ENCODE measurements around the gene ZFP36.

ZFP36 gene

GRCh38 chr19:39420769-39421168, 14.1 kb downstream of the ZFP36 start:
- DNase-seq, result no peak

GRCh38 chr19:39422020-39422419, 15.4 kb downstream of the ZFP36 start:
- DNase-seq, result no peak

- no peak for DNase-seq
These were observed 16.8 kb downstream of the ZFP36 start for GRCh38 chr19:39423258-39424086.

GRCh38 chr19:39424934-39425333, 18.3 kb downstream of the ZFP36 start:
- DNase-seq, result no peak

- no peak for DNase-seq
These were observed 19.1 kb downstream of the ZFP36 start for GRCh38 chr19:39425744-39426143.

GRCh38 chr19:39426170-39426569, 19.5 kb downstream of the ZFP36 start:
- no peak for DNase-seq

GRCh38 chr19:39427707-39428106, 21.1 kb downstream of the ZFP36 start:
- DNase-seq, result no peak

- no peak for DNase-seq
These were observed 21.9 kb downstream of the ZFP36 start for GRCh38 chr19:39428283-39429112.

- peak; percentile 34 to 38 (median 35) for DNase-seq
These were observed 24.3 kb downstream of the ZFP36 start for GRCh38 chr19:39430675-39431593.

GRCh38 chr19:39432677-39433025, 26.0 kb downstream of the ZFP36 start:
- no peak for DNase-seq

GRCh38 chr19:39433480-39434079, 26.9 kb downstream of the ZFP36 start:
- DNase-seq, result no peak

- no peak for DNase-seq
These were observed 27.8 kb downstream of the ZFP36 start for GRCh38 chr19:39434123-39435076.

- peak; percentile 98 to 99 (median 98) for DNase-seq
These were observed 29.1 kb downstream of the ZFP36 start, which contains the start of gene RPS16 for GRCh38 chr19:39435499-39436349. Gene RPS16 (minus strand): TSS chr19:39435949. CDS start chr19:39435895, 54 bp downstream.

GRCh38 chr19:39436350-39436716, 29.7 kb downstream of the ZFP36 start:
- no peak for DNase-seq

- DNase-seq, result no peak
These were observed 31.8 kb downstream of the ZFP36 start for GRCh38 chr19:39438270-39438934.

GRCh38 chr19:39444598-39445195, 38.0 kb downstream of the ZFP36 start:
- DNase-seq, result no peak

GRCh38 chr19:39445196-39446111, 38.8 kb downstream of the ZFP36 start, which contains the start of gene SUPT5H:
Gene SUPT5H (plus strand): TSS chr19:39445582. CDS start chr19:39445891, 309 bp downstream.
- DNase-seq, result peak; percentile 93 to 96 (median 95)

Data from activated CD4-positive, CD25-positive, alpha-beta regulatory T cell (primary cell).